Uterus (tissue), 4 donors: ENCODE results near the gene UNC13B. TPM values are rescaled to one million over a fixed set of nuclear protein-coding genes. Genes with fewer than 3 reads are reported as not detected.

Experiments used
- DNase-seq, 2 donors: peaks; one replicate each; pipeline ENCODE4 v3.0.0-alpha.2; 2019 to 2020
- H3K27ac ChIP-seq, 2 donors: fragments of 200-600 bp; sonication (generic); 1 replicate in 1 of 2; 2 replicates in 1 of 2; pipeline ENCODE4 v1.5.1; 2016 to 2018
- H3K27me3 ChIP-seq, 2 donors: fragments of 200-600 bp; sonication (generic); one replicate each; pipeline ENCODE4 v1.5.1; 2018 to 2019; ENCODE audit warnings: control low read depth in 1 of 2
- H3K36me3 ChIP-seq, 2 donors: fragments of 200-600 bp; sonication (generic); one replicate each; pipeline ENCODE4 v1.5.1; 2019; ENCODE audit warnings: control low read depth in 1 of 2
- H3K4me1 ChIP-seq, 2 donors: fragments of 200-600 bp; sonication (generic); one replicate each; pipeline ENCODE4 v1.5.1; 2018 to 2019; ENCODE audit warnings: control low read depth in 1 of 2
- H3K4me3 ChIP-seq, 2 donors: fragments of 200-600 bp; sonication (generic); 1 replicate in 1 of 2; 2 replicates in 1 of 2; pipeline ENCODE4 v1.5.1; 2018 to 2019; ENCODE audit warnings: mild to moderate bottlenecking in 1 of 2
- H3K9me3 ChIP-seq, 2 donors: fragments of 200-600 bp; sonication (generic); one replicate each; pipeline ENCODE4 v1.5.1; 2019; ENCODE audit warnings: control low read depth in 1 of 2
- POLR2A ChIP-seq, 2 donors: fragments of 450-650 bp; IDR thresholded peaks; one replicate each; pipeline ENCODE4 v1.6.1; 2016; ENCODE audit warnings: antibody characterized with exemption in 2 of 2, mild to moderate bottlenecking in 1 of 2, moderate library complexity in 1 of 2
- intact Hi-C: fragments of 100-400 bp; cut with DNase I; formaldehyde crosslinking; loops from one replicate; pipeline ENCODE4 v1.15.1; 2023; ENCODE audit warnings: low total_unique reads
- total RNA-seq, 4 donors: library from RNA; depleted of rRNA in 3 of 4; stranded (reverse); fragments of >200 nt in 3 of 4; gene quantifications; one replicate each; pipeline versions ENCODE4 v1.1.0 to v1.2.4, GENCODE V29; 2014 to 2023
- TF ChIP-seq, protein P1 (sequence below), 4 experiments: fragments of 200-600 bp in 2 of 4; fragments of 450-650 bp in 2 of 4; sonication (generic) in 2 of 4; IDR thresholded peaks; one replicate each; pipeline ENCODE4 v1.5.1; 2016 to 2019; ENCODE audit warnings: antibody characterized with exemption in 4 of 4, mild to moderate bottlenecking in 2 of 4, moderate library complexity in 1 of 4
- donor health status: DM: yes; HTN: yes; CAD: no.

The UNC13B gene
- total RNA-seq, 4 donors from 2014 or later = 11.2 to 37.1 (median 14.6) TPM

GRCh38 chr9:35318741-35319140, 156.9 kb downstream of the UNC13B start:
- Histone ChIP-seq H3K4me1 (no peaks in the 10 kb centered on the region), H3K36me3 (no peaks in the 10 kb centered on the region), H3K4me3 (no peak overlapping the region), H3K27ac (no peak overlapping the region), H3K27me3 (no peaks in the 10 kb centered on the region), H3K9me3 (no peaks in the 10 kb centered on the region)
- intact Hi-C loops = no loop called here
- no peak for DNase-seq
- no peak for TF ChIP-seq POLR2A (IDR thresholded peaks at IDR 0.05)
- TF ChIP-seq, protein P1, sequence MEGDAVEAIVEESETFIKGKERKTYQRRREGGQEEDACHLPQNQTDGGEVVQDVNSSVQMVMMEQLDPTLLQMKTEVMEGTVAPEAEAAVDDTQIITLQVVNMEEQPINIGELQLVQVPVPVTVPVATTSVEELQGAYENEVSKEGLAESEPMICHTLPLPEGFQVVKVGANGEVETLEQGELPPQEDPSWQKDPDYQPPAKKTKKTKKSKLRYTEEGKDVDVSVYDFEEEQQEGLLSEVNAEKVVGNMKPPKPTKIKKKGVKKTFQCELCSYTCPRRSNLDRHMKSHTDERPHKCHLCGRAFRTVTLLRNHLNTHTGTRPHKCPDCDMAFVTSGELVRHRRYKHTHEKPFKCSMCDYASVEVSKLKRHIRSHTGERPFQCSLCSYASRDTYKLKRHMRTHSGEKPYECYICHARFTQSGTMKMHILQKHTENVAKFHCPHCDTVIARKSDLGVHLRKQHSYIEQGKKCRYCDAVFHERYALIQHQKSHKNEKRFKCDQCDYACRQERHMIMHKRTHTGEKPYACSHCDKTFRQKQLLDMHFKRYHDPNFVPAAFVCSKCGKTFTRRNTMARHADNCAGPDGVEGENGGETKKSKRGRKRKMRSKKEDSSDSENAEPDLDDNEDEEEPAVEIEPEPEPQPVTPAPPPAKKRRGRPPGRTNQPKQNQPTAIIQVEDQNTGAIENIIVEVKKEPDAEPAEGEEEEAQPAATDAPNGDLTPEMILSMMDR (IDR thresholded peaks at IDR 0.05) = no peak

DNA sequence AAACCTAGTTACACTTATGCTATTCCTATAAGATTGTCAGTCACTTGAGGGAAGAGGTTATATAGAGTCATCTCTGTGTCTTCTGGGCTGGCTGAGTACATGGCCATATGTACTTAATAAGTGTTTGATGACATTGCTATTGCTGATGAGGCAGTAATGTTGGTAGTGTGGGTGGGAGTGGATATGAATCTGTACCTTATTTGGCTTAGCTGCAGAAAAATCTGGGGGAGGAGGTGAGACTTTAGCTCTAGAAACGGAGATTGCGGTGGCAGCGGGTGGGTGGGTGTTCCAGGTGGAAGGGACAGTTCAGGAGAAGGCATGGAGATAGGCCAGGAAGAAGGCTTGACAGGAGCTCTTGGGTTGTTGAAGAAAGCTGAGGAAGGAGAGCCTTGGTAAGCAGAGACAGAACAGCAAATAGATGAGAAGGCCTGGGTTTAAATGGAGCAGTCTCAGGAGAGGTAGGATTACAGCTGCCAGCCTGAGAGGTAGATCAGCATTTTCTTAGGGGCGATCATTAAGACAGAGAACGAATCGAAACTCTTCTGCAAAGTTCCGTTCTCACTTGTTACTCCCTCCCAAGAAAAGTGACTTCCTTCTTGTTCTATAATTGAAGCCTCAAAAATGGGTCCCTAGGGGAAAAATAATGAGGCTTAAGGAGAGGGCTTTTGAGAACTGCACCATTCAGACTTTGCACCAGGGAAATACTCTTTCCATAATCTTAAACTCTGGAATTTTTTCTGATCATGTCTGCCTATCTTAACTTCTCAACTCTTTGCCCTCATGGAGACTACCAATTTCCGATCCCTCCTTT, 160.5 kb downstream of the UNC13B start:
- TF ChIP-seq, protein P1 (IDR thresholded peaks at IDR 0.05) = no peak
- no peak for TF ChIP-seq POLR2A (IDR thresholded peaks at IDR 0.05)
- Histone ChIP-seq H3K4me1 (no peaks in the 10 kb centered on the region), H3K36me3 (no peaks in the 10 kb centered on the region), H3K4me3 (no peak overlapping the region), H3K27ac (no peak overlapping the region), H3K27me3 (no peaks in the 10 kb centered on the region), H3K9me3 (no peaks in the 10 kb centered on the region)
- intact Hi-C loops = no loop called here
- no peak for DNase-seq

GRCh38 chr9:35324966-35325365, 163.2 kb downstream of the UNC13B start:
- no peak for TF ChIP-seq POLR2A (IDR thresholded peaks at IDR 0.05)
- TF ChIP-seq, protein P1 (IDR thresholded peaks at IDR 0.05) = no peak

GRCh38 chr9:35333551-35333950, 171.7 kb downstream of the UNC13B start:
- Histone ChIP-seq H3K27ac (no peak overlapping the region), H3K9me3 (no peaks in the 10 kb centered on the region), H3K27me3 (no peaks in the 10 kb centered on the region), H3K36me3 (no peaks in the 10 kb centered on the region), H3K4me1 (no peaks in the 10 kb centered on the region), H3K4me3 (no peak overlapping the region)
- intact Hi-C loops = no loop called here
- TF ChIP-seq, protein P1 (IDR thresholded peaks at IDR 0.05) = no peak
- TF ChIP-seq POLR2A (IDR thresholded peaks at IDR 0.05) = no peak
- no peak for DNase-seq

More at GRCh38 chr9:35324966-35325365, 163.2 kb downstream of the UNC13B start:
- no peaks in the 10 kb centered on the region for H3K9me3 ChIP-seq
- no peaks in the 10 kb centered on the region for H3K27me3 ChIP-seq
- no peaks in the 10 kb centered on the region for H3K36me3 ChIP-seq
- H3K4me3 ChIP-seq = no peak overlapping the region
- H3K4me1 ChIP-seq = no peaks in the 10 kb centered on the region
- intact Hi-C loops = no loop called here
- no peak for DNase-seq
- no peak overlapping the region for H3K27ac ChIP-seq

DNA sequence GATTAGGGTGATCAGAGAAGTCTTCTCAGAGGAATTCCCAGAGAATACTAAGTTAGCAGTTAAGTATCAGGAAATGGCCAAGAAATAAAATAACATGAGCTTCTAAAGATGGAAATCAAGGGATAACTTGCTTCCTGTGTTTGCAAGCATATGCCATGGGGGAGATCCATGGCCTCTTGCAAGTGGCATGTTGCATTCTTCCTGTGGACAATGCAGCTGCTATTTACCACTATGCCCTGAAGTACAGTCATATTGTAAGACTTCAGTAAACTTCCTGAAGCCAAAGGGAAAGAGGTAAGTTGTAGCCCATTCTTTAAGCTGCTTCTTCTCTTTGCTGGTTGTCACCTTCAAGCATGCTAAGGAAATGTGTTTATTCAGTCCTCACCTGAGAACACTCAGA, 173.4 kb downstream of the UNC13B start:
- Histone ChIP-seq H3K9me3 (no peaks in the 10 kb centered on the region), H3K36me3 (no peaks in the 10 kb centered on the region), H3K27ac (no peak overlapping the region), H3K27me3 (no peaks in the 10 kb centered on the region), H3K4me1 (no peaks in the 10 kb centered on the region), H3K4me3 (no peak overlapping the region)
- DNase-seq = no peak
- intact Hi-C loops = no loop called here
- TF ChIP-seq, protein P1 (IDR thresholded peaks at IDR 0.05) = no peak
- TF ChIP-seq POLR2A (IDR thresholded peaks at IDR 0.05) = no peak
